Measurements from ENCODE around the gene TRIM67.

The TRIM67 gene

GRCh38 chr1:231236208-231236591 is 74.3 kb downstream of the TRIM67 start:
- TF ChIP-seq CTCF (IDR thresholded peaks at IDR 0.05; ENCODE audit: low read depth, low read length, missing control alignments) = no peak
- no peak for DNase-seq (ENCODE audit: extremely low read depth, low read depth)
- no peak overlapping the region for H3K4me3 ChIP-seq (replicated peaks; ENCODE audit: low read depth, low read length)

GRCh38 chr1:231236938-231237337 is 75.1 kb downstream of the TRIM67 start:
- no peak for DNase-seq (ENCODE audit: extremely low read depth, low read depth)

GRCh38 chr1:231238298-231238697 is 76.4 kb downstream of the TRIM67 start:
- no peak for DNase-seq (ENCODE audit: extremely low read depth, low read depth)
- TF ChIP-seq CTCF (IDR thresholded peaks at IDR 0.05; ENCODE audit: low read depth, low read length, missing control alignments) = no peak
- H3K4me3 ChIP-seq (replicated peaks; ENCODE audit: low read depth, low read length) = no peak overlapping the region

More at GRCh38 chr1:231236938-231237337, 75.1 kb downstream of the TRIM67 start:
- TF ChIP-seq CTCF (IDR thresholded peaks at IDR 0.05; ENCODE audit: low read depth, low read length, missing control alignments) = no peak
- no peak overlapping the region for H3K4me3 ChIP-seq (replicated peaks; ENCODE audit: low read depth, low read length)

- peak overlapping the region; percentile 92 for H3K4me3 ChIP-seq (replicated peaks; ENCODE audit: low read depth, low read length)
- no peak for DNase-seq (ENCODE audit: extremely low read depth, low read depth)
- no peak for TF ChIP-seq CTCF (IDR thresholded peaks at IDR 0.05; ENCODE audit: low read depth, low read length, missing control alignments)
These were observed 78.6 kb downstream of the TRIM67 start for GRCh38 chr1:231240531-231240882.

- DNase-seq (ENCODE audit: extremely low read depth, low read depth) = peak; percentile 39
- TF ChIP-seq CTCF (IDR thresholded peaks at IDR 0.05; ENCODE audit: low read depth, low read length, missing control alignments) = no peak
- H3K4me3 ChIP-seq (replicated peaks; ENCODE audit: low read depth, low read length) = peak within 1 kb of the TSS; percentile 92
These were observed 79.3 kb downstream of the TRIM67 start, which contains the start of gene GNPAT for GRCh38 chr1:231240883-231241735. GNPAT (plus strand) TSS chr1:231241212; CDS start chr1:231241379, 167 bp downstream.

- H3K4me3 ChIP-seq (replicated peaks; ENCODE audit: low read depth, low read length) = peak overlapping the region; percentile 92
- no peak for TF ChIP-seq CTCF (IDR thresholded peaks at IDR 0.05; ENCODE audit: low read depth, low read length, missing control alignments)
- no peak for DNase-seq (ENCODE audit: extremely low read depth, low read depth)
These were observed 79.9 kb downstream of the TRIM67 start for GRCh38 chr1:231241750-231242149.

Measured in HFF-Myc (cell line).